ENCODE data around the gene AVPI1. TPM values are rescaled to one million over a fixed set of nuclear protein-coding genes. Genes with fewer than 3 reads are reported as not detected.

The AVPI1 gene
- total RNA-seq, 1 donor from 2014 or later: 125 TPM

GRCh38 chr10:97715259-97715874 lies 28.3 kb upstream of the AVPI1 start:
- peaks cover 0 to 10% of the 10 kb centered on the region in 2 donors for H3K36me3 ChIP-seq
- no peak for TF ChIP-seq POLR2AphosphoS5 (IDR thresholded peaks at IDR 0.05; ENCODE audit: insufficient read depth in 1 of 2, low read depth in 1 of 2)
- TF ChIP-seq POLR2A (IDR thresholded peaks at IDR 0.05): no peak
- no peak for TF ChIP-seq CTCF (IDR thresholded peaks at IDR 0.05)
- H3K4me3 ChIP-seq: peak overlapping the region; percentile 74
- no peaks in the 10 kb centered on the region for H3K9me3 ChIP-seq
- peaks cover 75% of the 10 kb centered on the region for H3K4me1 ChIP-seq
- peak overlapping the region; percentile 97 for H3K27ac ChIP-seq
- no peaks in the 10 kb centered on the region for H3K27me3 ChIP-seq
- intact Hi-C loops (cut with DNase I): no loop called here
- DNase-seq (ENCODE audit: extremely low spot score in 2 of 2): no peak

- H3K27me3 ChIP-seq: no peaks in the 10 kb centered on the region
- peak overlapping the region; percentile 97 for H3K27ac ChIP-seq
- peaks cover 75% of the 10 kb centered on the region for H3K4me1 ChIP-seq
- no peak for TF ChIP-seq CTCF (IDR thresholded peaks at IDR 0.05)
- TF ChIP-seq POLR2AphosphoS5 (IDR thresholded peaks at IDR 0.05; ENCODE audit: insufficient read depth in 1 of 2, low read depth in 1 of 2): peak; percentile 62 to 93
- TF ChIP-seq POLR2A (IDR thresholded peaks at IDR 0.05): peak in 1 of 2 donors; percentile 52
- H3K4me3 ChIP-seq: peak overlapping the region; percentile 74
- intact Hi-C loops (cut with DNase I): no loop called here
- peak in 1 of 2 donors; percentile 96 for DNase-seq (ENCODE audit: extremely low spot score in 2 of 2)
- no peaks in the 10 kb centered on the region for H3K9me3 ChIP-seq
- peaks cover 0 to 10% of the 10 kb centered on the region in 2 donors for H3K36me3 ChIP-seq
Observed at GRCh38 chr10:97714401-97715258, 27.6 kb upstream of the AVPI1 start.

DNA sequence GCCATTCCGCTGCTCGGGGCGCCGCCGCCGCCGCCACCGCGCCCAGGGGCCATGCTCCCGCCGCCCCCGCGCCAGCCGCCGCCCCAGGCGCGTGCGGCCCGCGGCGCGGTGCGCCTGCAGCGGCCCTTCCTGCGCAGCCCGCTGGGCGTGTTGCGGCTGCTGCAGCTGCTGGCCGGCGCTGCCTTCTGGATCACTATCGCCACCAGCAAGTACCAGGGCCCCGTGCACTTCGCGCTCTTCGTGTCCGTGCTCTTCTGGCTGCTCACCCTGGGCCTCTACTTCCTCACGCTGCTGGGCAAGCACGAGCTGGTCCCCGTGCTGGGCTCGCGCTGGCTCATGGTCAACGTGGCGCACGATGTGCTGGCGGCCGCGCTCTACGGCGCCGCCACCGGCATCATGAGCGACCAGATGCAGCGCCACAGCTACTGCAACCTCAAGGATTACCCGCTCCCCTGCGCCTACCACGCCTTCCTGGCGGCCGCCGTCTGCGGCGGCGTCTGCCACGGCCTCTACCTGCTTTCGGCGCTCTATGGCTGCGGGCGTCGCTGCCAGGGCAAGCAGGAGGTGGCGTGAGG lies 26.9 kb upstream of the AVPI1 start:
- Histone ChIP-seq H3K36me3 (peaks cover 0 to 10% of the 10 kb centered on the region in 2 donors), H3K27ac (peak overlapping the region; percentile 97), H3K27me3 (no peaks in the 10 kb centered on the region), H3K4me3 (peak overlapping the region; percentile 74), H3K9me3 (no peaks in the 10 kb centered on the region), H3K4me1 (peaks cover 75% of the 10 kb centered on the region)
- intact Hi-C loops (cut with DNase I): no loop called here
- DNase-seq (ENCODE audit: extremely low spot score in 2 of 2): no peak
- TF ChIP-seq CTCF (IDR thresholded peaks at IDR 0.05): no peak
- TF ChIP-seq POLR2A (IDR thresholded peaks at IDR 0.05): no peak
- TF ChIP-seq POLR2AphosphoS5 (IDR thresholded peaks at IDR 0.05; ENCODE audit: insufficient read depth in 1 of 2, low read depth in 1 of 2): no peak

- peaks cover 0 to 10% of the 10 kb centered on the region in 2 donors for H3K36me3 ChIP-seq
- no peaks in the 10 kb centered on the region for H3K9me3 ChIP-seq
- H3K27ac ChIP-seq: peak within 1 kb of the TSS; percentile 97
- intact Hi-C loops (cut with DNase I): no loop called here
- H3K4me1 ChIP-seq: peaks cover 71% of the 10 kb centered on the region
- peak within 1 kb of the TSS; percentile 74 for H3K4me3 ChIP-seq
- TF ChIP-seq POLR2A (IDR thresholded peaks at IDR 0.05): peak in 1 of 2 donors; percentile 52
- no peak for TF ChIP-seq CTCF (IDR thresholded peaks at IDR 0.05)
- peak in 1 of 2 donors; percentile 73 for TF ChIP-seq POLR2AphosphoS5 (IDR thresholded peaks at IDR 0.05; ENCODE audit: insufficient read depth in 1 of 2, low read depth in 1 of 2)
- no peak for DNase-seq (ENCODE audit: extremely low spot score in 2 of 2)
- H3K27me3 ChIP-seq: no peaks in the 10 kb centered on the region
Observed at GRCh38 chr10:97713339-97713825, 26.3 kb upstream of the AVPI1 start, which contains the start of gene MARVELD1. Gene MARVELD1 (plus strand): TSS chr10:97713730. CDS start chr10:97713877, 147 bp downstream.
